LNCAP (cell line): ENCODE measurements around the gene DHRS4L2.

Experiments used
- CTCF ChIP-seq: fragments of 450-650 bp; IDR thresholded peaks from 2 replicates; pipeline ENCODE4 v1.5.1; 2017; ENCODE audit warnings: mild to moderate bottlenecking

Gene DHRS4L2

GRCh38 chr14:24052656-24053547, 64.2 kb downstream of the DHRS4L2 start:
- no peak for TF ChIP-seq CTCF

- no peak for TF ChIP-seq CTCF
Observed at GRCh38 chr14:24053548-24054323, 65.0 kb downstream of the DHRS4L2 start.

GRCh38 chr14:24054324-24054641, 65.6 kb downstream of the DHRS4L2 start:
- TF ChIP-seq CTCF, result no peak

GRCh38 chr14:24054646-24055045, 65.9 kb downstream of the DHRS4L2 start:
- no peak for TF ChIP-seq CTCF
